Stimulated activated CD4-positive, alpha-beta T cell treated with anti-CD3 and anti-CD28 coated beads, Interleukin-2, amount 100 ng/mL, for 48 hours (primary cell): Measurements from ENCODE around the gene BBS5.
"Not testable (repeated sequence)": the region's sequence is repeated elsewhere in the genome, so short reads cannot be mapped to it uniquely, and the experiment has no call there.

Experiments
- DNase-seq, 2 donors: peaks; one replicate each; pipeline ENCODE4 v3.0.0-alpha.2; 2020

Gene BBS5

DNA sequence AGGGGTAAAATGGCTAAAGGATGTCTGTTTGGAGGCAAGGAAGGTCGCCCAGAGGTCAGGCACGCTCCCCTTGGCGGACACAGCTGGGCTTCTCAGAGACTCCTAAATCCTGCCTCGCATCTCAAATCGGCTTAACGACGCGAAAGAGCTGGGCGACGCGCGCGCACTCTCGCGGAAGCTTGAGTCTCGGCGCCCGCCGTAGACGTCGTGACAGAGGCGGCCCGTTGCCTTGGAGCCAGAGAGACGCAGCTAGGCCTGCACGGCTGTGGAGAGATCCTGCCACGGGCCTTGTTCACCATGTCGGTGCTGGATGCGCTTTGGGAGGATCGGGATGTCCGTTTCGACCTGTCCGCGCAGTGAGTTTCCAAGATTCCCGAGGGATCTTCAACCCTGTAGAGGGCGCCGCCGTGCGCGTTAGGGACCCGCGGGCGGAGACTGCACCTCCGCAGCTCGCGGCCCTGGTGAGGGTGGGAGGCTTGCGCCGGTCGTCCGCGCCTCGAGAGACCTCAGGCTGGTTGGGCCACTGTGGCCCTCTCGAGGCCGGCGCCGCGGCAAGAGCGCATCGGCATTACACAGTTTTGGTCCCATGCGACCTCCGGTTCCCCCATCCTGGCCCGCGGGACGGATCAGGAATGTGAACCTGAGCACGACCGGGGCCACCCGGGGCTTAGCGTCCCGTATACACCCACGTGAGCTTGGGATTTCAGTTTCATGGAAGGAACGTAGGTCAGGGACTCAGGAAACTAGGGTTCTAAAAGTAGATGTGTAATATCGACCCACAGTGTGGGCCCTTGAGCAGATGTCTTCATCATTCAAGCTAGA, at the start of gene BBS5:
Gene BBS5 (plus strand): TSS at position 238 of the 822 bp plus-strand sequence. CDS start 60 bp downstream, at position 298.
- DNase-seq, result peak; percentile 69 to 77

DNA sequence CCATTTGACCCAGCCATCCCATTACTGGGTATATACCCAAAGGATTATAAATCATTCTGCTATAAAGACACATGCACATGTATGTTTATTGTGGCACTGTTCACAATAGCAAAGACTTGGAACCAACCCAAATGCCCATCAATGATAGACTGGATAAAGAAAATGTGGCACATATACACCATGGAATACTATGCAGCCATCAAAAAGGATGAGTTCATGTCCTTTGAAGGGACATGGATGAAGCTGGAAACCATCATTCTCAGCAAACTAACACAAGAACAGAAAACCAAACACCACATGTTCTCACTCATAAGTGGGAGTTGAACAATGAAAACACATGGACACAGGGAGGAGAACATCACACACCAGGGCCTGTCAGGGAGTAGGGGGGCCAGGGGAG, 47.5 kb upstream of the BBS5 start:
- not testable (repeated sequence) for DNase-seq

- not testable (repeated sequence) for DNase-seq
Observed at GRCh38 chr2:169434236-169434635, 45.1 kb upstream of the BBS5 start.

GRCh38 chr2:169438466-169439072, 40.7 kb upstream of the BBS5 start:
- DNase-seq, result no peak

DNA sequence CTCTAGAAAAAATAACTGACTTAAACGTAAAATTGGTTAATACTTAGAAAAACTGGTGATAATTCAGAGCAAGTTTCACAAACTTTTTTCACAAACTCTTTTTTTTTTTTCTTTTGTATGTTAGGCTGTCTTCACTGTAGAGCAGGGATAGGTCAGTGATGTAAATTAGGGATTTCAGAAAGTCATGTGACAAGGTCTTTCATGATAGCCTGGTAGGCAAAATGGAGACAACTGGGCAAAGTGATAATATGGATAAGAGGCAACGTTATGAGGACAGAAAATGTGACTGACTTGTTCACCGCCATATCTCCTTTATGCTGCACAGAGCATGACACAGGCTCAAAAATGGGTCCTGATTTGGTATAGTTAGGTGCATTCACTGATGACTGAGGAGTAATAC, 39.4 kb upstream of the BBS5 start:
- no peak for DNase-seq

DNA sequence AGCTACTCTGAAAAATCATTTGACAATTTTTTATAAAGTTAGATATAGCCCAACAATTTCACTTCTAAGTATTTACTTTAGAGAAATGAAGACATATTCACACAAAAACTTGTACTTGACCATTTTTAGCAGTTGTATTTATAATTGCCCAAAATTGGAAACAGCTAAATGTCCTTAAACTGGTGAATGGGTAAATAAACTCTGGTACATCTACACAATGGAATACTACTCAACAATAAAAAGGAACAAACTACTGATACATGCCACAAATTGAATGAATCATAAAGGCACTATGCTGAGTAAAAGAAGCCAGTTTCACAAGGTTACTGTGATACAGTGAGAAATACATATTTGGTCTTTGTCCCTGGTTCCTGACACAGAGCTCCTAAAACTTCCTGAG, 32.8 kb upstream of the BBS5 start:
- no peak for DNase-seq

DNA sequence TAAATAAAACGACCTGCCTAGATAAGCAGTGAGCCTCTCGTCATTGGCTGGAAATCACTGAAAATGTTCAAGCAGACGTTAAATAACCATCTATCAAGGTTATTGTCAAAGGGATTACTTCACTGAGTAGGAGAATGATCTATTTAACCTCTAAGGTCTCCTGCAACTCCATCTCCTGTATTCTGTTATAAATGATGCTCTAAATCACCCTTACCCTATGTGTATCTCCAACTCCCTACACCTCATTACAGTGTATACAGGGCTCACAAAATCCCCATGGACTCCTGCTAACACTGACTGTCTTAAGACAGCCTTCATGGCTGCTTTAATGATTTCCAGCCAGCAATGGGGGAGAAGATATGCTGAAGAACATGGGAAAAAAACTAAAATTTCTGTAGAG, 31.0 kb upstream of the BBS5 start:
- no peak for DNase-seq

DNA sequence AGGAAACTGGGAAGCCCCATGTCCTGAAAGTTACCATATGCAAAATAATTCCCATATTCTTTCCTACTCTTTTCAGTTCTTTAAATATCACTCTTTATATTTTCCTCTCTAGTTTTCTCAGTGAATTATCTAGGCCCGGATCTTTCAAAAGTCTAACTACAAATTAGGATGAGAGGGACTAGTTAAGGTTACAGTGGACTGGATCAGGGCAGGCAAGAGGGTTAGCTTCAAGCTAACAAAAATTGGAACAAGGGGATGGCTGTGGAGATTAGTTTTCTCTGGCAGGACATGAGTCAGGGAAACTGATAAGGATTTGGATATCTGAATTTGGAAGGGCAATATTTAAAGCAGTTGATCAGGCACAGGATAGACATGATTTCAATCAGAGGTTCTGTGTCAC, 30.4 kb upstream of the BBS5 start:
- DNase-seq, result no peak

GRCh38 chr2:169452080-169452479, 27.2 kb upstream of the BBS5 start:
- DNase-seq, result no peak

DNA sequence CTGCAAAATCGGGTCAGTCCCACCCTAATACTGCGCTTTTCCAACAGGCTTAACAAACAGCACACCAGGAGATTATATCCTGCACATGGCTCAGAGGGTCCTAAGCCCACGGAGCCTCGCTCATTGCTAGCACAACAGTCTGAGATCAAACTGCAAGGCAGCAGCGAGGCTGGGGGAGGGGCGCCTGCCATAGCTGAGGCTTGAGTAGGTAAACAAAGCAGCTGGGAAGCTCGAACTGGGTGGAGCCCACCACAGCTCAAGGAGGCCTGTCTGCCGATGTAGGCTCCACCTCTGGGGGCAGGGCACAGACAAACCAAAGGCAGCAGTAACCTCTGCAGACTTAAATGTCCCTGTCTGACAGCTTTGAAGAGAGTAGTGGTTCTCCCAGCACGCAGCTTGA, 26.2 kb upstream of the BBS5 start:
- DNase-seq, result not testable (repeated sequence)

DNA sequence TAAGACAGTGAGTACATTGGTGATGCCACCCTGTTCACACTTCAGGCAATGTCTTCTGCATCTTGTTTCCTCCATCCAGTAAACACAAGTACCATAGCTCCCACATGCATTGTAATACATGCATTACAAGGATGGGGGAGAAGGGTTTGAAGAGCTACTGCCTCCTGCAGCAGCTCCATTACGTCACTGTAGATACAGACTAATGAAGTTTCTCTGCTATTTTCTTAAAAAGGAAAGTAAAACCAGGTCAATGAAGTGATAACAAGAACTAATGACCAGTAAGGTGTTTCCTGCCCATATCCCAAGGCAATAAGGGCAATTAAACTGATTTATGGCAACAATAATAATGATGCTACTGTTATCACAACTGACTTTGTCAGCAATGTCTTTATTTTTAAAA, 18.2 kb upstream of the BBS5 start:
- DNase-seq, result no peak

DNA sequence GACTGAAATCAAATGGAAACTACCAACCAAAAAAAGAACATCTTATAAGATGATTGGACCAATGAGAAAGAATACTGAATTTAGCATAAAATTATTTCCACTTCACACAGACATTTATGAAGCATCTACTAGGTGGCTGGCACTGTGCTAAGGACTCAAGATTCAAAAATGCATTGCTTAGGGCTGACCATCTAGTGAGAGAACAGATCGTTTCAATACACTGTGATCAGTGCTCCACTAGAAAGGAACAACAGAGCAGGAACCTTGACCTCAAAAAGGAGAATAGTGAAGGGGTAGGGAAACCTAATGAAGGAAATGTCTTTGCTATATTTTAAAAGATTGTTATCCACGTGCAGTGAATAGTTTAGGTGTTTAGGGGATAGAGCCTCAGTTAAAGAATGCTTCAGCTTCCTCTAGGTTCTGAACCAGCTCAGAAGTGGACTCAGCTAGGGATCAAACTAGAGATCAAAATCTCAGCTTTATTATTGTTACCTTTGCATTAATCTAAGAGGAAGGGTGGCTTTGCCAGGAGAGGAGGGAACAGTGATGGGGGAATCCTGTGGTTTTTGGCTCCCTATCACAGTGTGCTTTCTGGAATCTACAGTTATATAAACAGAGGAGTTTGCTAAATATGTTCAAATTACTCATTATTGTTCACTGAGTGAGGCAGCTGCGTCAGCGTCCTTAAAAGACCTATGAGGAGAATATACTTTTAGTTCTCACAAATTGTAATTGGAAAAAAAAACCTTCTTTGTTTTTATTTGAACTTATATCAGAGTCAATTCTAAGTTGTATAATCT, 16.2 kb upstream of the BBS5 start:
- no peak for DNase-seq

- DNase-seq, result no peak
Observed at GRCh38 chr2:169464466-169464865, 14.8 kb upstream of the BBS5 start.

GRCh38 chr2:169464882-169465281, 14.4 kb upstream of the BBS5 start:
- DNase-seq, result no peak

DNA sequence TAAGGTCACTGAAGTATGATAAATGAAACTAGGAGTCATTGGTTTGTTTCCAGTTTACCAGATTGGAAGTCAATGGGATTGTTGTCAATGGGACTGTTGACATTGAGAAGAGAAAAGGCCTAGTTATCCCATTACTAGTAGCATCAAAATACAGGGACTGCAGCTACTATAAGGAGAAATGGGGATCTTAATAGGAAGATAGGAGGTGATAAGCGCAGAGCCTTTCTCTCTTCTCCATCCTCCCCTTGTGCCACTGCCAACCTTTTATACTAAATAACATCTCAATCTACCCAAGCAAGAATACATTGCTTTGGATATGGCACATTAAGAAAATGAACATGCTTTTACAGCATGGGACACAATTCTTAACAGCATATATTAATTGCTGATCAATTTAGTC, 10.5 kb upstream of the BBS5 start:
- DNase-seq, result no peak

GRCh38 chr2:169469952-169470572, 9.2 kb upstream of the BBS5 start:
- no peak for DNase-seq

- DNase-seq, result no peak
Observed at GRCh38 chr2:169472249-169472648, 7.0 kb upstream of the BBS5 start.

DNA sequence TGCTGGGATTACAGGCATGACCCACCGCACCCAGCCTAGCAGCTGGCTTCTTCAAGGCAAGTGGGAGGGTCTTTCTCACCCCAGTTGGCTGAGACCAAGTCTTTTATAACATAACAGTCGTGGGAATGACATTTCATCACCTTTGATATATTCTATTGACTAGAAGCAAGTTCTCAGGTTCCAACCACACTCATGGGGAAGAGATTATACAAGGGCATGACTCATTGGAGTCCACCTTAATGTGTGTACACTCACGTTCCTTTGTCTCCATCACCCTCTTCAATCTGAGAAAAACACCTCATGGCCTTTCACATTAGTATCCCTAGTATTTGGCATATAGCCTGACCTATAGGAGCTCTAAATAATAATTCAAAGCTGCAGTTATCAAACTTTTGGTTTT, 2.8 kb upstream of the BBS5 start:
- DNase-seq, result no peak

- DNase-seq, result no peak
Observed at GRCh38 chr2:169478339-169478738, 955 bp upstream of the BBS5 start.

GRCh38 chr2:169478745-169479256, 493 bp upstream of the BBS5 start:
- DNase-seq, result no peak

DNA sequence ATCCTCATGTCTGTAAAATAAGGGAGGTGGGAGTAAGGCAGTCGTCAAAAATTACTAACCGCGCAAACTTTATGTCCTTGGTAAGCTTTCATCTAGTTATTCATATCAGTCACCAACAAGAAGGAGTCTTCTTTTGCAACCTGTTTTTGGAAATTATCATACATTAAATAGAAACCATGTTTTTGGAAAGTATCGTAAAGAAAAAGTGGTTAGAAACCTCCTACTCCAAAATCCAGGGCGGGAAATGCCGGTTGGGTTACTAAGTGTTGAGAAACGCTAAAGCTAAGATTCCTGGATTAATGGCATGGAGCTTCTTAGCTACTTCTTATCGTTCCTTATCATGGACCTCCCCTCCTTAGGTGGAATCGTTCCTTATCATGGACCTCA, 778 bp downstream of the BBS5 start:
- DNase-seq, result no peak

DNA sequence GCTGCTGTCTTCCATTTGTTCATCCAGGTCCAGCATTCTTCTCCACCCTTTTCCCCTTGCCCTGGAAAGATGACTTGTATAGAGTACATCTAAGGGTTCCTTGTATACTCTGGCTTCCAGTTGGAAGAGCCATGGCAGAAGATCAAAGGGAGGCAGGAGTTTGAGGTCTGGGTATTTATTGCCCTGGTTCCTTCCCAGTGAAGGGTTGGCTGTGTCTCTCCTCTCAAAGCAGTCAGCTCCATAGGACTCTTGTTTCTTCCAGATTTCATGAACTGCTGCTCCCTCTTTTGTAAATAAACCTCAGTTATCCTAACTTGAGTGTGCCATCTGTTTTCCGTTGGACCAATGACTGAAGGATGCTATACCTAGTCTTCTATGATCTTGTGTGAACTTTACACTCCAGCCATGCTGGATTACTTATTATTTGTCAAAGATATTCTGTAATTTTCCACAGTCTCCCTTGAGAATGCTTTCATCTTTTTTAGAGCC, 6.4 kb downstream of the BBS5 start:
- no peak for DNase-seq

- no peak for DNase-seq
Observed at GRCh38 chr2:169486487-169486886, 7.2 kb downstream of the BBS5 start.
